ENCODE data around the gene LRIT1.

The LRIT1 gene

GRCh38 chr10:84212014-84212413, 29.3 kb downstream of the LRIT1 start:
- no peak for DNase-seq

GRCh38 chr10:84211566-84211965, 29.8 kb downstream of the LRIT1 start:
- DNase-seq: no peak

- no peak for DNase-seq
Measured at GRCh38 chr10:84208023-84208422, 33.3 kb downstream of the LRIT1 start.

- DNase-seq: no peak
Measured at GRCh38 chr10:84205853-84206525, 35.4 kb downstream of the LRIT1 start.

- DNase-seq: peak; percentile 78
Measured at GRCh38 chr10:84205049-84205852, 36.1 kb downstream of the LRIT1 start.

- DNase-seq: no peak
Measured at GRCh38 chr10:84204610-84205009, 36.7 kb downstream of the LRIT1 start.

- DNase-seq: peak; percentile 56
Measured at GRCh38 chr10:84204122-84204521, 37.2 kb downstream of the LRIT1 start.

- no peak for DNase-seq
Measured at GRCh38 chr10:84202349-84202748, 39.0 kb downstream of the LRIT1 start.

- no peak for DNase-seq
Measured at GRCh38 chr10:84201682-84202081, 39.7 kb downstream of the LRIT1 start.

- DNase-seq: peak; percentile 7
Measured at GRCh38 chr10:84201244-84201606, 40.1 kb downstream of the LRIT1 start.

- DNase-seq: no peak
Measured at GRCh38 chr10:84200537-84201243, 40.7 kb downstream of the LRIT1 start.

GRCh38 chr10:84198206-84198915, 43.0 kb downstream of the LRIT1 start:
- DNase-seq: peak; percentile 63

- DNase-seq: no peak
Measured at GRCh38 chr10:84197643-84198042, 43.7 kb downstream of the LRIT1 start.

GRCh38 chr10:84196941-84197340, 44.4 kb downstream of the LRIT1 start:
- DNase-seq: no peak

- peak; percentile 13 for DNase-seq
Measured at GRCh38 chr10:84196083-84196482, 45.3 kb downstream of the LRIT1 start.

- no peak for DNase-seq
Measured at GRCh38 chr10:84195044-84195830, 46.1 kb downstream of the LRIT1 start.

- DNase-seq: peak; percentile 89
Measured at GRCh38 chr10:84194424-84195043, 46.8 kb downstream of the LRIT1 start, which contains the start of gene CDHR1. CDHR1 (plus strand) TSS chr10:84194537; CDS start chr10:84194761, 224 bp downstream.

GRCh38 chr10:84193846-84194423, 47.4 kb downstream of the LRIT1 start:
- DNase-seq: no peak

- no peak for DNase-seq
Measured at GRCh38 chr10:84193327-84193726, 48.0 kb downstream of the LRIT1 start.

- no peak for DNase-seq
Measured at GRCh38 chr10:84191106-84191505, 50.2 kb downstream of the LRIT1 start.

- DNase-seq: no peak
Measured at GRCh38 chr10:84190621-84191020, 50.7 kb downstream of the LRIT1 start.

Measured in NCI-H82 (cell line).